ENCODE results near the gene ACOT11. TPM values are rescaled to one million over a fixed set of nuclear protein-coding genes. Genes with fewer than 3 reads are reported as not detected.
"Not testable (repeated sequence)": the region's sequence is repeated elsewhere in the genome, so short reads cannot be mapped to it uniquely, and the experiment has no call there.

ACOT11 gene
- total and polyA plus RNA-seq, 8 donors = 5.5 to 87.0 (median 19.6) TPM

GRCh38 chr1:54528613-54529012, 19.4 kb upstream of the ACOT11 start:
- TF ChIP-seq POLR2A (IDR thresholded peaks at IDR 0.05) (no peak), POLR2AphosphoS5 (IDR thresholded peaks at IDR 0.05) (no peak), EP300 (IDR thresholded peaks at IDR 0.05) (no peak)
- TF ChIP-seq, protein P1, sequence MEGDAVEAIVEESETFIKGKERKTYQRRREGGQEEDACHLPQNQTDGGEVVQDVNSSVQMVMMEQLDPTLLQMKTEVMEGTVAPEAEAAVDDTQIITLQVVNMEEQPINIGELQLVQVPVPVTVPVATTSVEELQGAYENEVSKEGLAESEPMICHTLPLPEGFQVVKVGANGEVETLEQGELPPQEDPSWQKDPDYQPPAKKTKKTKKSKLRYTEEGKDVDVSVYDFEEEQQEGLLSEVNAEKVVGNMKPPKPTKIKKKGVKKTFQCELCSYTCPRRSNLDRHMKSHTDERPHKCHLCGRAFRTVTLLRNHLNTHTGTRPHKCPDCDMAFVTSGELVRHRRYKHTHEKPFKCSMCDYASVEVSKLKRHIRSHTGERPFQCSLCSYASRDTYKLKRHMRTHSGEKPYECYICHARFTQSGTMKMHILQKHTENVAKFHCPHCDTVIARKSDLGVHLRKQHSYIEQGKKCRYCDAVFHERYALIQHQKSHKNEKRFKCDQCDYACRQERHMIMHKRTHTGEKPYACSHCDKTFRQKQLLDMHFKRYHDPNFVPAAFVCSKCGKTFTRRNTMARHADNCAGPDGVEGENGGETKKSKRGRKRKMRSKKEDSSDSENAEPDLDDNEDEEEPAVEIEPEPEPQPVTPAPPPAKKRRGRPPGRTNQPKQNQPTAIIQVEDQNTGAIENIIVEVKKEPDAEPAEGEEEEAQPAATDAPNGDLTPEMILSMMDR (IDR thresholded peaks at IDR 0.05) = no peak
- H3K4me3 ChIP-seq = no peak overlapping the region
- H3K27me3 ChIP-seq = no peaks in the 10 kb centered on the region
- no peaks in the 10 kb centered on the region for H3K4me1 ChIP-seq
- 76 to 89% (median 86%) methylated on average over 1 of the region's 1 CpG for WGBS, 5 donors
- DNase-seq = no peak
- no peak overlapping the region for H3K27ac ChIP-seq
- intact Hi-C loops (cut with DNase I; ENCODE audit: low total_unique reads) = no loop called here
- H3K9me3 ChIP-seq = no peaks in the 10 kb centered on the region
- no peaks in the 10 kb centered on the region for H3K36me3 ChIP-seq

DNA sequence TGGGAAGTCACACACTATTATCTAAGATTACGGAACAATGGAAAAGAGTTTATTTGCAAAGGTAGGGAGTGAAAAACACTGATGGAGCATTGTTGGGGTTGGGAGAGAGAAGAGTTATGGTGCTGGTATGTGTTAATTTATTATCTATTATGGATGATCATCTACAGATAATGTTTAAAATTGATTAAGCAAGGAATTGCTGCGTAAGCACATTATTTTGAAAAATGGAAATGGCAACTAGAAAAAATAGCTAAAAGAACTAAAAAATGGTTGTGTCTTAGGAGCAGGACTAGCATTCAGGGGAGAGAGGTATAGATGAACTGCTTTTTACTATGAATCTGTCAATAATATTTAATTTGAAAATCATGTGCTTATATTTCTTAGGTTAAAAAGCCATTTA, 16.0 kb upstream of the ACOT11 start:
- Histone ChIP-seq H3K36me3 (no peaks in the 10 kb centered on the region), H3K27ac (no peak overlapping the region), H3K4me1 (no peaks in the 10 kb centered on the region), H3K9me3 (no peaks in the 10 kb centered on the region), H3K4me3 (no peak overlapping the region), H3K27me3 (no peaks in the 10 kb centered on the region)
- WGBS, 5 donors = 85 to 96% (median 86%) methylated on average over 2 of the region's 2 CpGs
- TF ChIP-seq POLR2AphosphoS5 (IDR thresholded peaks at IDR 0.05) = no peak
- TF ChIP-seq, protein P1 (IDR thresholded peaks at IDR 0.05) = no peak
- no peak for TF ChIP-seq EP300 (IDR thresholded peaks at IDR 0.05)
- TF ChIP-seq POLR2A (IDR thresholded peaks at IDR 0.05) = no peak
- DNase-seq = no peak
- intact Hi-C loops (cut with DNase I; ENCODE audit: low total_unique reads) = no loop called here

DNA sequence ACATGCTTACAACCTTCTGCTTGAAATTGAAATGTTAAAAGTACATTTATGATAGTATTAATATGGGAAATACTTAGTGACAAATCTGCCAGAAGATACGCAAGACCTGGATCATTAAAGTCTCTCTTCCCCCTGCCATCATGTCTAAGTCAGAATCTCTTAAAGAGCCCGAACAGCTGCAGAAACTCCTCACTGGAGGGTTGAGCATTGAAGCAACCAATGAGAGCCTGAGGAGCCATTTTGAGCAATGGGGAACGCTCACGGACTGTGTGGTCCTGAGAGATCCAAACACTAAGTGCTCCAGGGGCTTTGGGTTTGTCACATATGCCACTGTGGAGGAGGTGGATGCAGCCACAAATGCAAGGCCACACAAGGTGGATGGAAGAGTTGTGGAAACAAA, 11.4 kb upstream of the ACOT11 start:
- H3K36me3 ChIP-seq; H3K4me1 ChIP-seq; H3K9me3 ChIP-seq; DNase-seq; intact Hi-C loops (cut with DNase I; ENCODE audit: low total_unique reads); H3K27me3 ChIP-seq; H3K27ac ChIP-seq; H3K4me3 ChIP-seq: not testable (repeated sequence)
- 79 to 84% (median 81%) methylated on average over 4 of the region's 4 CpGs for WGBS, 5 donors

DNA sequence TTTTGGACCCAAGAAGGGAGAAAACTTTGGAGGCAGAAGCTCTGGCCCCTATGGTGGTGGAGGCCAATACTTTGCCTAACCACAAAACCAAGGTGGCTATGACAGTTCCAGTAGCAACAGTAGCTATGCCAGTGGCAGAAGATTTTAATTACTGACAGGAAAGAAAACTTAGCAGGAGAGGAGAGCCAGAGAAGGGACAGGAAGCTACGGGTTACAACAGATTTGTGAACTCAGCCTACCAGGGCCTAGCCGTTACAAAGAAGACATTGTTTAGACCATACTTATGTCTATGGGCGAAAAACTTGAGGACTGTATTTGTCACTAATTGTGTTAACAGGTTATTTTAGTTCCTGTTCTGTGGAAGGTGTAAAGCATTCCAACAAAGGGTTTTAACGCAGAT, 10.4 kb upstream of the ACOT11 start:
- no peaks in the 10 kb centered on the region for H3K27me3 ChIP-seq
- no peak for DNase-seq
- no peaks in the 10 kb centered on the region for H3K36me3 ChIP-seq
- peaks cover 6 to 15% (median 15%) of the 10 kb centered on the region in 4 donors for H3K4me1 ChIP-seq
- WGBS, 5 donors = 61 to 80% (median 62%) methylated on average over 4 of the region's 4 CpGs
- H3K27ac ChIP-seq = no peak overlapping the region
- no peaks in the 10 kb centered on the region for H3K9me3 ChIP-seq
- TF ChIP-seq POLR2A (IDR thresholded peaks at IDR 0.05) (no peak), POLR2AphosphoS5 (IDR thresholded peaks at IDR 0.05) (no peak), EP300 (IDR thresholded peaks at IDR 0.05) (no peak)
- TF ChIP-seq, protein P1 (IDR thresholded peaks at IDR 0.05) = no peak
- H3K4me3 ChIP-seq = no peak overlapping the region
- intact Hi-C loops (cut with DNase I; ENCODE audit: low total_unique reads) = no loop called here

DNA sequence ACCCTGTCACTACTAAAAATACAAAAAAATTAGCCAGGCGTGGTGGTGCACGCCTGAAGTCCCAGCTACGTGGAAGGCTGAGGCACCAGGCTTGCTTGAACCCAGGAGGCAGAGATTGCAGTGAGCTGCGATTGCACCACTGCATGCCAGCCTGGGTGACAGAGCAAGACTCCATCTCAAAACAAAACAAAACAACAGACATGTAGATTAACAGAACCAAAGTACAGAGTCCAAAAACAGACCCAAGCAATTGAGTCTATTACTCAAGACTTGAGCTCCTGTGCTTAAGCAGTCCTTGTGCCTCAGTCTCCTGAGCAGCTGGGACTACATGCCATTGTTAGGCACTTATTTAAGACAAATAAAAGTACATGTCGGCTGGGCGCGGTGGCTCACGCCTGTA, 9.5 kb upstream of the ACOT11 start:
- Histone ChIP-seq H3K27me3 (no peaks in the 10 kb centered on the region), H3K4me3 (no peak overlapping the region), H3K4me1 (peaks cover 11 to 24% (median 21%) of the 10 kb centered on the region in 4 donors), H3K27ac (no peak overlapping the region), H3K36me3 (no peaks in the 10 kb centered on the region), H3K9me3 (no peaks in the 10 kb centered on the region)
- WGBS, 5 donors = 88 to 94% (median 92%) methylated on average over 8 of the region's 8 CpGs
- TF ChIP-seq POLR2A (IDR thresholded peaks at IDR 0.05) = no peak
- TF ChIP-seq EP300 (IDR thresholded peaks at IDR 0.05) = no peak
- TF ChIP-seq, protein P1 (IDR thresholded peaks at IDR 0.05) = no peak
- TF ChIP-seq POLR2AphosphoS5 (IDR thresholded peaks at IDR 0.05) = no peak
- intact Hi-C loops (cut with DNase I; ENCODE audit: low total_unique reads) = no loop called here
- DNase-seq = no peak
